HepG2 (cell line): Measurements from ENCODE around the gene FIBIN. TPM values are rescaled to one million over a fixed set of nuclear protein-coding genes. Genes with fewer than 3 reads are reported as not detected.

Source experiments
- ATAC-seq: fragments of 200-7000 bp; cut with Tn5 transposase; 3 replicates; pipeline ENCODE4 v1.9.1; 2020; ENCODE audit warnings: mild to moderate bottlenecking, moderate library complexity
- BruUV-seq: library from RNA; stranded (reverse); fragments of 400-500 nt; replicated peaks from 2 replicates; lab custom pipeline; 2021; lab: Mats Ljungman, UMichigan
- CTCF ChIA-PET: fragments of 300-600 bp; formaldehyde crosslinking; extraction: SDS; loops from one replicate; lab custom pipeline; 2021; ENCODE audit warnings: low total read pairs, inconsistent platforms, low intra/inter-chr PET ratio; lab: Yijun Ruan, JAX
- POLR2A ChIA-PET: fragments of 350-600 bp; sonication (Branson Sonifier 250); formaldehyde crosslinking; loops from one replicate; lab custom pipeline; 2020; ENCODE audit warnings: antibody characterized with exemption, inconsistent platforms; lab: Yijun Ruan, JAX
- DNase-seq: peaks from one replicate; pipeline ENCODE4 v3.0.0-alpha.2; 2015; ENCODE audit warnings: low spot score
- FAIRE-seq: peaks from 3 replicates; lab custom pipeline; 2011; peaks lifted over from hg19 to GRCh38; lab: Jason Lieb, UNC
- H2AFZ ChIP-seq: one replicate; pipeline ENCODE4 v1.6.1; 2011; ENCODE audit warnings: low read length, inconsistent platforms
- H3K27ac ChIP-seq: fragments of 300-600 bp; 3 replicates; pipeline ENCODE4 v1.8.0; 2011; ENCODE audit warnings: mixed run types, mild to moderate bottlenecking, mixed read lengths, low read length, inconsistent platforms; ENCODE audit not compliant: insufficient read depth; ENCODE audit errors: extremely low read length
- H3K27me3 ChIP-seq, 2 experiments: fragments of 200-600 bp in 1 of 2; 2 replicates in 1 of 2; 3 replicates in 1 of 2; pipeline versions ENCODE4 v1.6.0 to v1.8.0; 2011; ENCODE audit warnings: low read length in 2 of 2, mild to moderate bottlenecking in 2 of 2, moderate library complexity in 2 of 2, inconsistent platforms in 1 of 2; ENCODE audit not compliant: insufficient read depth in 2 of 2, control insufficient read depth in 1 of 2
- H3K36me3 ChIP-seq, 2 experiments: fragments of 200-600 bp in 1 of 2; replicated peaks in 1 of 2; 2 replicates in 1 of 2; 3 replicates in 1 of 2; pipeline versions ENCODE4 v1.5.1 to v1.8.0; 2011; ENCODE audit warnings: low read length in 2 of 2, inconsistent platforms in 1 of 2; ENCODE audit not compliant: insufficient read depth in 2 of 2, control insufficient read depth in 1 of 2
- H3K4me1 ChIP-seq: 2 replicates; pipeline ENCODE4 v1.5.1; 2012; ENCODE audit warnings: low read length, inconsistent platforms; ENCODE audit not compliant: insufficient read depth
- H3K4me2 ChIP-seq: 2 replicates; pipeline ENCODE4 v1.6.0; 2011; ENCODE audit warnings: low read depth, low read length, inconsistent platforms
- H3K4me3 ChIP-seq, 3 experiments: fragments of 200-600 bp in 1 of 3; sonication (generic), shearing (Covaris generic) in 1 of 3; replicated peaks in 1 of 3; 2 replicates each; pipeline ENCODE4 v1.5.1; 2011 to 2016; ENCODE audit warnings: low read length in 3 of 3, inconsistent platforms in 2 of 3, low read depth in 2 of 3, mild to moderate bottlenecking in 2 of 3, control low read depth in 1 of 3, mixed read lengths in 1 of 3; ENCODE audit not compliant: insufficient read depth in 1 of 3
- H3K79me2 ChIP-seq: one replicate; pipeline ENCODE4 v1.6.1; 2011; ENCODE audit warnings: low read length, inconsistent platforms; ENCODE audit not compliant: insufficient read depth
- H3K9ac ChIP-seq: 2 replicates; pipeline ENCODE4 v1.6.0; 2011; ENCODE audit warnings: mild to moderate bottlenecking, low read depth, low read length, inconsistent platforms; ENCODE audit not compliant: insufficient read depth
- H3K9me3 ChIP-seq: 2 replicates; pipeline ENCODE4 v1.5.1; 2012; ENCODE audit warnings: mild to moderate bottlenecking, low read length
- H4K20me1 ChIP-seq: 2 replicates; pipeline ENCODE4 v1.6.0; 2011; ENCODE audit warnings: inconsistent platforms, mild to moderate bottlenecking, low read length, moderate library complexity; ENCODE audit not compliant: insufficient read depth
- BRCA1 ChIP-seq: sonication (generic); formaldehyde crosslinking; IDR thresholded peaks from 2 replicates; pipeline ENCODE4 v1.4.0; 2020; ENCODE audit warnings: missing genetic modification reagents
- DBP ChIP-seq: sonication (generic); formaldehyde crosslinking; IDR thresholded peaks from 2 replicates; pipeline ENCODE4 v1.4.0; 2020; ENCODE audit warnings: missing genetic modification reagents; ENCODE audit errors: not compliant biosample characterization
- EP300 ChIP-seq, 3 experiments: sonication (generic) in 1 of 3; formaldehyde crosslinking in 1 of 3; IDR thresholded peaks; 2 replicates each; pipeline versions ENCODE4 v1.5.1 to v1.6.1; 2011 to 2020; ENCODE audit warnings: low read depth in 2 of 3, low read length in 2 of 3, borderline replicate concordance in 1 of 3, improper control_type of control experiment in 1 of 3, mild to moderate bottlenecking in 1 of 3, missing genetic modification reagents in 1 of 3, moderate library complexity in 1 of 3
- GABPA ChIP-seq, 2 experiments: IDR thresholded peaks; 2 replicates each; pipeline ENCODE4 v1.6.1; 2011 to 2016; ENCODE audit warnings: low read depth in 2 of 2, low read length in 1 of 2, missing biosample characterization in 1 of 2, missing genetic modification characterization in 1 of 2
- HOMEZ ChIP-seq: IDR thresholded peaks from 2 replicates; pipeline ENCODE4 v1.6.1; 2016; ENCODE audit warnings: low read depth
- KDM6A ChIP-seq: IDR thresholded peaks from 2 replicates; pipeline ENCODE4 v1.6.1; 2016; ENCODE audit warnings: low read depth
- SAP130 ChIP-seq: IDR thresholded peaks from 2 replicates; pipeline ENCODE4 v1.6.1; 2016; ENCODE audit warnings: low read depth
- SMARCE1 ChIP-seq: fragments of 450-650 bp; IDR thresholded peaks from 2 replicates; pipeline ENCODE4 v1.6.1; 2017; ENCODE audit warnings: borderline replicate concordance
- SNAI1 ChIP-seq: sonication (generic); formaldehyde crosslinking; IDR thresholded peaks from 2 replicates; pipeline ENCODE4 v1.5.0; 2020; ENCODE audit warnings: mild to moderate bottlenecking, missing genetic modification reagents, borderline replicate concordance
- ZBTB21 ChIP-seq: sonication (generic); formaldehyde crosslinking; IDR thresholded peaks from 2 replicates; pipeline ENCODE4 v1.4.0; 2020; ENCODE audit warnings: missing genetic modification reagents
- ZNF558 ChIP-seq: sonication (generic); formaldehyde crosslinking; IDR thresholded peaks from 2 replicates; pipeline ENCODE4 v1.9.0; 2022; ENCODE audit warnings: mild to moderate bottlenecking, missing genetic modification reagents, borderline replicate concordance
- ZNF580 ChIP-seq: IDR thresholded peaks from 2 replicates; pipeline ENCODE4 v1.6.1; 2016; ENCODE audit warnings: low read depth, borderline replicate concordance
- WGBS: methylation state at CpG from one replicate; pipeline ENCODE4 v1.1.6; 2017; ENCODE audit warnings: low lambda C conversion rate; 5-methylcytosine and 5-hydroxymethylcytosine counted together
- in situ Hi-C: cut with HindIII; loops from 2 replicates; pipeline ENCODE4 v1.10.0; 2017; ENCODE audit warnings: low pct_unique_long_range_greater_than_20kb; ENCODE audit not compliant: extremely low pct_ligation_motif_present
- intact Hi-C: fragments of 100-400 bp; cut with micrococcal nuclease; formaldehyde crosslinking; loops from one replicate; pipeline ENCODE4 v1.10.0; 2022; ENCODE audit not compliant: unreplicated experiment
- polyA plus RNA-seq, 8 experiments: library from polyadenylated mRNA; depleted of rRNA in 3 of 8; stranded (reverse) in 7 of 8; unstranded in 1 of 8; fragments of >200 nt; fragmentation: Illumina TruSeq in 4 of 8; extraction: Trizol in 4 of 8; gene quantifications; 2 replicates each; pipeline versions ENCODE4 v1.2.1 to v1.2.3, GENCODE V29; 2011 to 2016; ENCODE audit warnings: low read depth in 4 of 8, missing spikeins in 1 of 8, mixed read lengths in 1 of 8; ENCODE audit not compliant: insufficient read depth in 1 of 8
- total RNA-seq, 5 experiments: library from RNA; depleted of rRNA; stranded (reverse); fragments of >200 nt; fragmentation: Illumina TruSeq; extraction: Trizol; gene quantifications; 2 replicates each; pipeline ENCODE4 v1.2.3, GENCODE V29; 2016; ENCODE audit warnings: low read depth in 1 of 5
- TF ChIP-seq, protein P1 (sequence below): sonication (generic); formaldehyde crosslinking; IDR thresholded peaks from 2 replicates; pipeline ENCODE4 v1.4.0; 2020; ENCODE audit warnings: missing genetic modification reagents
- TF ChIP-seq, protein P2 (sequence below): sonication (generic); formaldehyde crosslinking; IDR thresholded peaks from 2 replicates; pipeline ENCODE4 v1.4.0; 2020; ENCODE audit warnings: missing genetic modification reagents, borderline replicate concordance

FIBIN gene
- total and polyA plus RNA-seq, 2 of the 13 experiments (the other 11 are each of a cell fraction or from before 2014, with no cell fraction given): not detected

DNA sequence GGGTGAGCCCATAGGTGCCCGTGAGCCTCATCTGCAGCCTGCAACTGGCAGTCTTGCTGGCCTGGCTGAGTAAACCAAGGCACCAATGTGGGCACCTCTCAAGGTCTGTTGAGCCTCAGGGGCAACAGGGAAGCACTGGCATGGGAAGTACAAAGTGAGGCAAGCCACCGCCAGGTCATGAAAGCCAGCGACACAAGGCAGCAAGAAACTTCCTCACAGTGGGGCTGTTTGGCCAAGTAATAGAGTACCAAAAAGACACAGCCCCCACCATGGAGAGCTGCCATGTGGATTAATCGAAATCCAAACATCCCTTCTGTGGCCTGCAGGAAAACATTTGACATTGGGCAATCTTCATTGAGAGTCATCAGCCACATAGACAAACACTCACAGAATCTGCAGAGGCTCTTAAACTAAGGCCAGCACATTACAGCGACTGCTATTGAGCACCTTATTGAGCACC, 43.6 kb upstream of the FIBIN start (continued):
- TF ChIP-seq, protein P1, sequence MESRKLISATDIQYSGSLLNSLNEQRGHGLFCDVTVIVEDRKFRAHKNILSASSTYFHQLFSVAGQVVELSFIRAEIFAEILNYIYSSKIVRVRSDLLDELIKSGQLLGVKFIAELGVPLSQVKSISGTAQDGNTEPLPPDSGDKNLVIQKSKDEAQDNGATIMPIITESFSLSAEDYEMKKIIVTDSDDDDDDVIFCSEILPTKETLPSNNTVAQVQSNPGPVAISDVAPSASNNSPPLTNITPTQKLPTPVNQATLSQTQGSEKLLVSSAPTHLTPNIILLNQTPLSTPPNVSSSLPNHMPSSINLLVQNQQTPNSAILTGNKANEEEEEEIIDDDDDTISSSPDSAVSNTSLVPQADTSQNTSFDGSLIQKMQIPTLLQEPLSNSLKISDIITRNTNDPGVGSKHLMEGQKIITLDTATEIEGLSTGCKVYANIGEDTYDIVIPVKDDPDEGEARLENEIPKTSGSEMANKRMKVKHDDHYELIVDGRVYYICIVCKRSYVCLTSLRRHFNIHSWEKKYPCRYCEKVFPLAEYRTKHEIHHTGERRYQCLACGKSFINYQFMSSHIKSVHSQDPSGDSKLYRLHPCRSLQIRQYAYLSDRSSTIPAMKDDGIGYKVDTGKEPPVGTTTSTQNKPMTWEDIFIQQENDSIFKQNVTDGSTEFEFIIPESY (CRISPR knock-in tag): no peak
- no peak for TF ChIP-seq SAP130
- TF ChIP-seq, protein P2, sequence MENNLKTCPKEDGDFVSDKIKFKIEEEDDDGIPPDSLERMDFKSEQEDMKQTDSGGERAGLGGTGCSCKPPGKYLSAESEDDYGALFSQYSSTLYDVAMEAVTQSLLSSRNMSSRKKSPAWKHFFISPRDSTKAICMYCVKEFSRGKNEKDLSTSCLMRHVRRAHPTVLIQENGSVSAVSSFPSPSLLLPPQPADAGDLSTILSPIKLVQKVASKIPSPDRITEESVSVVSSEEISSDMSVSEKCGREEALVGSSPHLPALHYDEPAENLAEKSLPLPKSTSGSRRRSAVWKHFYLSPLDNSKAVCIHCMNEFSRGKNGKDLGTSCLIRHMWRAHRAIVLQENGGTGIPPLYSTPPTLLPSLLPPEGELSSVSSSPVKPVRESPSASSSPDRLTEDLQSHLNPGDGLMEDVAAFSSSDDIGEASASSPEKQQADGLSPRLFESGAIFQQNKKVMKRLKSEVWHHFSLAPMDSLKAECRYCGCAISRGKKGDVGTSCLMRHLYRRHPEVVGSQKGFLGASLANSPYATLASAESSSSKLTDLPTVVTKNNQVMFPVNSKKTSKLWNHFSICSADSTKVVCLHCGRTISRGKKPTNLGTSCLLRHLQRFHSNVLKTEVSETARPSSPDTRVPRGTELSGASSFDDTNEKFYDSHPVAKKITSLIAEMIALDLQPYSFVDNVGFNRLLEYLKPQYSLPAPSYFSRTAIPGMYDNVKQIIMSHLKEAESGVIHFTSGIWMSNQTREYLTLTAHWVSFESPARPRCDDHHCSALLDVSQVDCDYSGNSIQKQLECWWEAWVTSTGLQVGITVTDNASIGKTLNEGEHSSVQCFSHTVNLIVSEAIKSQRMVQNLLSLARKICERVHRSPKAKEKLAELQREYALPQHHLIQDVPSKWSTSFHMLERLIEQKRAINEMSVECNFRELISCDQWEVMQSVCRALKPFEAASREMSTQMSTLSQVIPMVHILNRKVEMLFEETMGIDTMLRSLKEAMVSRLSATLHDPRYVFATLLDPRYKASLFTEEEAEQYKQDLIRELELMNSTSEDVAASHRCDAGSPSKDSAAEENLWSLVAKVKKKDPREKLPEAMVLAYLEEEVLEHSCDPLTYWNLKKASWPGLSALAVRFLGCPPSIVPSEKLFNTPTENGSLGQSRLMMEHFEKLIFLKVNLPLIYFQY (CRISPR knock-in tag): no peak
- no peak for TF ChIP-seq ZBTB21 (CRISPR knock-in tag)
- no peak for TF ChIP-seq ZNF558
- TF ChIP-seq SMARCE1: no peak

DNA sequence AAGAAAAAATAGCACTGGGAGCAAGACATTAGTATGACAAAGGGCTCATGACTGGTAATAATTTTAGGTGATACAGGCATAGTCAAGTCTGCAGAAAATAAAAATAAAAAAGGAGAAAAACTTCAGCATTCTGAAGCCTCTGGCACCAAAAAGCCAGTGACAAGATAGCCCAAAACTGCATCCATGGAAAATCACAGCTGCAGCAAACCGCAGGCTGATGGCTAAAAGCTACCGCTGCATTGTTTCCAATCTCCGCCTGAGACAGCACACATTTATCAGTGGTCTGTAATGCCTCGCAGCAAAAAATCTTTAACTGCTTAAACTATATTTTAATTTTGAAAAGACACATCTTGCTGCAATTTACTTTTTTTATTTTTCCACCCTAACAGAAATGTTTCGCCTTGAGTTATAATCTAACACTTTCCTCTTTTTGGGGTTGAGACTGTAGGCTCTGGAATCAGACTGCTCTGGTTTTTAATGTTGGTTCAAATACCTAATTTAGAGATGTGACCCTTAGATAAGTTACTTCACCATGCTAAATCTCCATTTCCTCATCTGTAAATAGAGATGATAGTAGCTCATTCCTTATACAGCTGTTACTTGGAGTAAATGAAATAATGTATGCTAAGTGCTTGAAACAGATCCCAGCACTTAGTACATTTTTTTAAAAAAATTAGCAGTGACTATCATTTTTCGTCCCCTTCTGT, 42.0 kb upstream of the FIBIN start:
- DNase-seq (no peak), ATAC-seq (no peak), FAIRE-seq (no peak)
- Histone ChIP-seq H3K9ac (no peak overlapping the region), H2AFZ (no peak overlapping the region), H3K4me2 (no peak overlapping the region), H3K27me3 (no peaks in the 10 kb centered on the region), H3K36me3 (no peaks in the 10 kb centered on the region), H3K4me3 (no peak overlapping the region), H3K79me2 (no peaks in the 10 kb centered on the region), H4K20me1 (no peaks in the 10 kb centered on the region), H3K4me1 (no peaks in the 10 kb centered on the region), H3K27ac (no peak overlapping the region), H3K9me3 (no peaks in the 10 kb centered on the region)
- in situ Hi-C loops: no loop called here
- BruUV-seq: no TSS peak
- intact Hi-C loops: no loop called here
- WGBS: 49% methylated on average over 6 of the region's 6 CpGs
- POLR2A ChIA-PET: no interaction called here
- CTCF ChIA-PET: no interaction called here
- no peak for TF ChIP-seq ZNF580 (CRISPR knock-in tag)
- TF ChIP-seq KDM6A: no peak
- no peak for TF ChIP-seq SNAI1 (CRISPR knock-in tag)
- TF ChIP-seq GABPA (IDR thresholded peaks at IDR 0.05; ENCODE audit: low read depth, low read length): no peak
- no peak for TF ChIP-seq GABPA (CRISPR knock-in tag; IDR thresholded peaks at IDR 0.05; ENCODE audit: low read depth)
- no peak for TF ChIP-seq DBP (CRISPR knock-in tag)
- TF ChIP-seq BRCA1 (CRISPR knock-in tag): no peak
- TF ChIP-seq EP300 (IDR thresholded peaks at IDR 0.05; ENCODE audit: low read depth in 2 of 2, low read length in 2 of 2): no peak
- no peak for TF ChIP-seq EP300 (CRISPR knock-in tag; IDR thresholded peaks at IDR 0.05; ENCODE audit: borderline replicate concordance)
- no peak for TF ChIP-seq HOMEZ
